HG02938 (cell line): ENCODE measurements around the gene CLK2.
"Not testable (repeated sequence)": the region's sequence is repeated elsewhere in the genome, so short reads cannot be mapped to it uniquely, and the experiment has no call there.

Source experiments
- ATAC-seq: cut with Tn5 transposase; IDR thresholded peaks from one replicate; pipeline ENCODE4 v1.9.1; 2021; ENCODE audit warnings: mild to moderate bottlenecking, moderate library complexity; ENCODE audit not compliant: unreplicated experiment

Gene CLK2

DNA sequence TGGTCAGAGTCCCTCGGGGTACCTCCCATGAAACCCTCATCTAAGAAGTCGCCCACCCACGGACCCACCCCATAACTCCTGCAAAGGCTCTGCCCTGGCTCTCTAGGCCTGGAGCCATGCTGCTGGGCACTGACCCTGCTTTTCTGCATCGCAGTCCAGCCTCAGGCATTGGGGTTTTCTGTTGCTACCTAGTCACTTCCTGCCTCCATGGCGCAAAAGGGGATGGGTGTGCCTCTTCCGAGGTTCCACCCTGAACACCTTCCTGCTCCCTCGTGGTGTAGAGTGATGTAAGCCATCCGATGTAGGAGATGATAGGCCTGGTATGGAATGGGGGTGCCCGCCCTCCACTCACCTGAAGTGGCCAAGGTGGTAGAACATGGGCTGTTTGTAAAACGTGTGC is 58.6 kb downstream of the CLK2 start:
- ATAC-seq: not testable (repeated sequence)
